Central memory CD4-positive, alpha-beta T cell (primary cell): Measurements from ENCODE around the gene SP1.

Experiments
- DNase-seq: peaks from one replicate; pipeline ENCODE4 v3.0.0; 2022

SP1 gene

GRCh38 chr12:53452159-53453077 is 72.4 kb downstream of the SP1 start:
- peak; percentile 75 for DNase-seq

GRCh38 chr12:53453953-53454640 is 74.1 kb downstream of the SP1 start:
- no peak for DNase-seq

GRCh38 chr12:53454707-53455106 is 74.7 kb downstream of the SP1 start:
- DNase-seq: no peak

- no peak for DNase-seq
These were observed 76.8 kb downstream of the SP1 start for GRCh38 chr12:53456654-53457366.

- DNase-seq: no peak
These were observed 79.1 kb downstream of the SP1 start for GRCh38 chr12:53459097-53459496.

- DNase-seq: no peak
These were observed 81.1 kb downstream of the SP1 start for GRCh38 chr12:53461059-53461458.

GRCh38 chr12:53461591-53461990 is 81.6 kb downstream of the SP1 start:
- no peak for DNase-seq

- DNase-seq: no peak
These were observed 83.0 kb downstream of the SP1 start for GRCh38 chr12:53462935-53463334.

GRCh38 chr12:53463802-53464560 is 84.0 kb downstream of the SP1 start:
- no peak for DNase-seq

GRCh38 chr12:53464685-53465418 is 84.9 kb downstream of the SP1 start:
- no peak for DNase-seq

- no peak for DNase-seq
These were observed 85.7 kb downstream of the SP1 start for GRCh38 chr12:53465679-53466078.
